DOHH2 (cell line): ENCODE measurements around the gene LRIG2.

Experiments used
- H3F3A ChIP-seq: fragments of 200-600 bp; sonication (generic), shearing (Covaris generic); 2 replicates; pipeline ENCODE4 v1.6.0; 2016; ENCODE audit warnings: antibody characterized with exemption, mild to moderate bottlenecking; ENCODE audit not compliant: control insufficient read depth, insufficient read depth
- H3K27ac ChIP-seq: fragments of 200-600 bp; sonication (generic); 2 replicates; pipeline ENCODE4 v1.5.1; 2014; ENCODE audit warnings: low read depth, mild to moderate bottlenecking, low read length, moderate library complexity
- H3K27me3 ChIP-seq: fragments of 200-600 bp; sonication (generic); 2 replicates; pipeline ENCODE4 v1.6.1; 2014; ENCODE audit warnings: mild to moderate bottlenecking, low read length, mixed read lengths; ENCODE audit not compliant: control insufficient read depth
- H3K36me3 ChIP-seq: fragments of 200-600 bp; sonication (generic); 2 replicates; pipeline ENCODE4 v1.6.1; 2014; ENCODE audit warnings: mild to moderate bottlenecking, low read length, moderate library complexity, mixed read lengths; ENCODE audit not compliant: control insufficient read depth
- H3K4me1 ChIP-seq: fragments of 200-600 bp; sonication (generic); 2 replicates; pipeline ENCODE4 v1.6.1; 2014; ENCODE audit warnings: mild to moderate bottlenecking, low read length, mixed read lengths; ENCODE audit not compliant: control insufficient read depth
- H3K4me2 ChIP-seq: fragments of 200-600 bp; sonication (generic); 2 replicates; pipeline ENCODE4 v1.6.0; 2014; ENCODE audit warnings: mild to moderate bottlenecking, low read length, moderate library complexity
- H3K4me3 ChIP-seq: fragments of 200-600 bp; sonication (generic); 2 replicates; pipeline ENCODE4 v1.5.1; 2014; ENCODE audit warnings: mild to moderate bottlenecking, low read length, mixed read lengths
- H3K79me2 ChIP-seq: fragments of 200-600 bp; sonication (generic); 2 replicates; pipeline ENCODE4 v1.6.1; 2014; ENCODE audit warnings: mild to moderate bottlenecking, low read length, mixed read lengths; ENCODE audit not compliant: control insufficient read depth
- H3K9me2 ChIP-seq: fragments of 200-600 bp; sonication (generic); replicated peaks from 2 replicates; pipeline ENCODE4 v1.6.1; 2014; ENCODE audit warnings: mild to moderate bottlenecking, low read length, mixed read lengths; ENCODE audit not compliant: control insufficient read depth
- H3K9me3 ChIP-seq: fragments of 200-600 bp; sonication (generic); 2 replicates; pipeline ENCODE4 v1.6.1; 2014; ENCODE audit warnings: antibody characterized with exemption, low read length, mixed read lengths; ENCODE audit not compliant: control insufficient read depth, insufficient read depth
- H4K20me1 ChIP-seq: fragments of 200-600 bp; sonication (generic); 2 replicates; pipeline ENCODE4 v1.6.0; 2014; ENCODE audit warnings: low read depth, mild to moderate bottlenecking, antibody characterized with exemption, low read length, moderate library complexity; ENCODE audit not compliant: control insufficient read depth, insufficient read depth
- CTCF ChIP-seq: fragments of 200-600 bp; sonication (generic); IDR thresholded peaks from one replicate; pipeline ENCODE4 v1.5.1; 2014; ENCODE audit warnings: antibody characterized with exemption, mild to moderate bottlenecking, low read depth, low read length; ENCODE audit not compliant: poor library complexity, severe bottlenecking
- EZH2phosphoT487 ChIP-seq: fragments of 200-600 bp; sonication (generic); IDR thresholded peaks from 2 replicates; pipeline ENCODE4 v1.6.1; 2017; ENCODE audit warnings: borderline replicate concordance, mild to moderate bottlenecking, antibody characterized with exemption, low read length, moderate library complexity, mixed read lengths

The LRIG2 gene

GRCh38 chr1:113048064-113048463 lies 24.9 kb upstream of the LRIG2 start:
- Histone ChIP-seq H3K9me2 (no peaks in the 10 kb centered on the region), H3K27me3 (no peaks in the 10 kb centered on the region), H3K4me1 (no peaks in the 10 kb centered on the region), H3F3A (no peaks in the 10 kb centered on the region), H3K9me3 (no peaks in the 10 kb centered on the region), H3K4me2 (no peak overlapping the region), H3K79me2 (no peaks in the 10 kb centered on the region), H4K20me1 (no peaks in the 10 kb centered on the region), H3K27ac (no peak overlapping the region), H3K4me3 (no peak overlapping the region), H3K36me3 (no peaks in the 10 kb centered on the region)
- TF ChIP-seq CTCF, result no peak
- no peak for TF ChIP-seq EZH2phosphoT487

GRCh38 chr1:113053344-113054126 lies 19.5 kb upstream of the LRIG2 start:
- H3K9me2 ChIP-seq, result no peaks in the 10 kb centered on the region
- H3K79me2 ChIP-seq, result no peaks in the 10 kb centered on the region
- no peaks in the 10 kb centered on the region for H3K9me3 ChIP-seq
- H4K20me1 ChIP-seq, result no peaks in the 10 kb centered on the region
- H3K36me3 ChIP-seq, result no peaks in the 10 kb centered on the region
- H3F3A ChIP-seq, result no peaks in the 10 kb centered on the region
- peaks cover 9% of the 10 kb centered on the region for H3K4me1 ChIP-seq
- no peak overlapping the region for H3K4me2 ChIP-seq
- no peaks in the 10 kb centered on the region for H3K27me3 ChIP-seq
- TF ChIP-seq CTCF (no peak), EZH2phosphoT487 (no peak)
- no peak overlapping the region for H3K4me3 ChIP-seq
- H3K27ac ChIP-seq, result no peak overlapping the region

- Histone ChIP-seq H3K27ac (no peak overlapping the region), H4K20me1 (no peaks in the 10 kb centered on the region), H3K27me3 (no peaks in the 10 kb centered on the region), H3K4me2 (no peak overlapping the region), H3K4me1 (peaks cover 9% of the 10 kb centered on the region), H3F3A (no peaks in the 10 kb centered on the region), H3K36me3 (no peaks in the 10 kb centered on the region), H3K9me3 (no peaks in the 10 kb centered on the region), H3K79me2 (no peaks in the 10 kb centered on the region), H3K4me3 (no peak overlapping the region), H3K9me2 (no peaks in the 10 kb centered on the region)
- TF ChIP-seq EZH2phosphoT487 (no peak), CTCF (no peak)
These were observed 17.4 kb upstream of the LRIG2 start for GRCh38 chr1:113055570-113055969.

- TF ChIP-seq EZH2phosphoT487, result no peak
- no peak for TF ChIP-seq CTCF
- no peak overlapping the region for H3K4me2 ChIP-seq
These were observed 16.0 kb upstream of the LRIG2 start for GRCh38 chr1:113057006-113057405.

More at GRCh38 chr1:113057006-113057405, 16.0 kb upstream of the LRIG2 start:
- no peaks in the 10 kb centered on the region for H4K20me1 ChIP-seq
- H3K4me3 ChIP-seq, result no peak overlapping the region
- H3K9me2 ChIP-seq, result no peaks in the 10 kb centered on the region
- no peaks in the 10 kb centered on the region for H3K9me3 ChIP-seq
- H3K27me3 ChIP-seq, result no peaks in the 10 kb centered on the region
- no peaks in the 10 kb centered on the region for H3K79me2 ChIP-seq
- H3K4me1 ChIP-seq, result peaks cover 9% of the 10 kb centered on the region
- no peaks in the 10 kb centered on the region for H3F3A ChIP-seq
- no peaks in the 10 kb centered on the region for H3K36me3 ChIP-seq
- H3K27ac ChIP-seq, result no peak overlapping the region
